ENCODE data around the gene ZSCAN21. TPM values are rescaled to one million over a fixed set of nuclear protein-coding genes. Genes with fewer than 3 reads are reported as not detected.

ZSCAN21 gene
- total RNA-seq, 2 donors from 2014 or later, result 22.7 to 25.1 TPM

DNA sequence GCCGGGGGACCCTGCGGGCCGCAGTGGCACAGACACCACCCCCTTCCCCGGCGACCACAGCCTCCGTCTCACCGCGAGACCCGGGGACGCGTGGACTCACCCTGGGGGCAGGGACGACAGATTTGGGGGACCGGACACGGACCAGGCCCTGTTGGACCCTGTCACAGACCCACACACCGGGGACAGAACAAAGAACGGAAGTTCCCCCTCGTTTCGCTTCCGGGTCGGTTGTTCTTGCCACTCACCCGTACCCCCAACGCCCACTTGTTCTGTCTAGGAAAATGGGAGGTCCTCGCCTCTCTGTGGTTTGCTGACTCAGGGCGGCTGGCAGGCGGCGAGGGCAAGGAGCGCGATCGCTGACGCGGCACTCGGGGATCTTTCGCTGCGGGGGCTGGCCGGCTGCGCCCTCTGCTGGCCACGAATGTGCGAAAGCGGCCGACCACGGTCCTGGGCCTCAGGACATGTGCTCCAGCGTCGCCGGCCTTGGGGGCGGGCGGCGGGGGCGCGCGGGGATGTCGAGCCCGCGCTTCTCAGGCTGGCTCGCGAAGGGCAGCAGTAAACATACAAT, 32.0 kb downstream of the ZSCAN21 start, which contains the start of gene ZNF3:
TSS of gene ZNF3 (minus strand) at position 189 of the 568 bp plus-strand sequence. CDS start 4,366 bp downstream, outside the sequence.
- Histone ChIP-seq H3K4me1 (ENCODE audit: control insufficient read depth, insufficient read depth, low read length) (peaks cover 5% of the 10 kb centered on the region), H3K36me3 (ENCODE audit: control insufficient read depth, insufficient read depth, low read length) (peaks cover 35% of the 10 kb centered on the region), H3K9me3 (ENCODE audit: control insufficient read depth, low read length) (peaks cover 20% of the 10 kb centered on the region), H3K27ac (ENCODE audit: low read depth, low read length) (peak within 1 kb of the TSS; percentile 95), H3K9ac (ENCODE audit: extremely low read depth, low read length, poor library complexity, severe bottlenecking) (peak within 1 kb of the TSS; percentile 99), H3K4me3 (ENCODE audit: low read length) (peak within 1 kb of the TSS; percentile 99), H3K27me3 (ENCODE audit: control insufficient read depth, insufficient read depth, low read length, poor library complexity, severe bottlenecking) (no peaks in the 10 kb centered on the region)
- DNase-seq, result peak; percentile 100
- TF ChIP-seq, protein P1, sequence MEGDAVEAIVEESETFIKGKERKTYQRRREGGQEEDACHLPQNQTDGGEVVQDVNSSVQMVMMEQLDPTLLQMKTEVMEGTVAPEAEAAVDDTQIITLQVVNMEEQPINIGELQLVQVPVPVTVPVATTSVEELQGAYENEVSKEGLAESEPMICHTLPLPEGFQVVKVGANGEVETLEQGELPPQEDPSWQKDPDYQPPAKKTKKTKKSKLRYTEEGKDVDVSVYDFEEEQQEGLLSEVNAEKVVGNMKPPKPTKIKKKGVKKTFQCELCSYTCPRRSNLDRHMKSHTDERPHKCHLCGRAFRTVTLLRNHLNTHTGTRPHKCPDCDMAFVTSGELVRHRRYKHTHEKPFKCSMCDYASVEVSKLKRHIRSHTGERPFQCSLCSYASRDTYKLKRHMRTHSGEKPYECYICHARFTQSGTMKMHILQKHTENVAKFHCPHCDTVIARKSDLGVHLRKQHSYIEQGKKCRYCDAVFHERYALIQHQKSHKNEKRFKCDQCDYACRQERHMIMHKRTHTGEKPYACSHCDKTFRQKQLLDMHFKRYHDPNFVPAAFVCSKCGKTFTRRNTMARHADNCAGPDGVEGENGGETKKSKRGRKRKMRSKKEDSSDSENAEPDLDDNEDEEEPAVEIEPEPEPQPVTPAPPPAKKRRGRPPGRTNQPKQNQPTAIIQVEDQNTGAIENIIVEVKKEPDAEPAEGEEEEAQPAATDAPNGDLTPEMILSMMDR (conservative IDR thresholded peaks at IDR 0.05), result peak; percentile 98
- Mint-ChIP-seq H3K9me3 (peaks cover 18% of the 10 kb centered on the region), H3K27ac (peak within 1 kb of the TSS; percentile 98), H3K27me3 (ENCODE audit: insufficient read depth) (no peaks in the 10 kb centered on the region), H3K4me3 (peak within 1 kb of the TSS; percentile 95), H3K36me3 (ENCODE audit: low read depth) (peaks cover 39% of the 10 kb centered on the region), H3K4me1 (peaks cover 15% of the 10 kb centered on the region)
- WGBS, 2 experiments (ENCODE audit: insufficient coverage in 1 of 2, insufficient read length in 1 of 2), result 0% methylated on average over 22 to 55 of the region's 55 CpGs

DNA sequence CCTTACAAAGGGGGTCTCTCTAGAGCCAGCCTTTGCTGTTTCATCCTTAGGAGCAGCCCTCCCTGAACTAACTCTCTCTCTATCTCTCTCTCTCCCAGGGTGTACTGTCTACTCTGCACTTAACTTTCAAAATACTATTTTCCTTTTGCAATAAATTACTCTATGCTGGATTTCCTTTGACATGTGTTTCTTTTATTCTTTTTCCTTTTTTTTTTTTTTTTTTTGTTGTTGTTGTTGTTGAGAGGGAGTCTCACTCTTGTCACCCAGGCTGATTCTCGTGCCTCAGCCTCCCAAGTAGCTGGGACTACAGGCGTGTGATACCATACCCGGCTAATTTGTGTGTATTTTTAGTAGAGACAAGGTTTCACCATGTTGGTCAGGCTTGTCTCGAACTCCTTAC, 33.4 kb downstream of the ZSCAN21 start:
- no peak overlapping the region for H3K9ac ChIP-seq (ENCODE audit: extremely low read depth, low read length, poor library complexity, severe bottlenecking)
- H3K27ac ChIP-seq (ENCODE audit: low read depth, low read length), result no peak overlapping the region
- peak overlapping the region; percentile 19 for H3K4me3 ChIP-seq (ENCODE audit: low read length)

DNA sequence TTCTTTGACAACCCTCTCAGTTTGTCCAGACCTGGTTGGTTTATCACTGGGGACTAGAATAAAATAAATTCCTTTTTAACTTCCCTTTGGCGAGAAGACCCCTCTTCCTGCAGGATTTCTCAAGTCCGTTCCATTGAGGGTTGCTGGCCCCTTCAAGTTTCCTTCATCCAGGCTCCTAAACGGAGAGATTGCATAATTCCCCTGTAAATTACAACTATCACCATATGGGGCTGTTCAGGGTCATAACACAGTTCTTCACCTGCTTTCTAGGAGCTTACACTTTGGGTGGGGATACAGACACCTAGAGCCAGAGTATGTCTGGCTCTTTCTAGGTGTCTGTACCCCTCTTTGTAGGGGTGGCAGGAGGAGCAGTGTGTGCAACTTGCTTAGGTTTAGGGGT, 35.9 kb downstream of the ZSCAN21 start:
- no peak for DNase-seq
- TF ChIP-seq, protein P1 (conservative IDR thresholded peaks at IDR 0.05), result no peak
- Histone ChIP-seq H3K9me3 (ENCODE audit: control insufficient read depth, low read length) (no peaks in the 10 kb centered on the region), H3K4me3 (ENCODE audit: low read length) (no peak overlapping the region), H3K27ac (ENCODE audit: low read depth, low read length) (no peak overlapping the region), H3K36me3 (ENCODE audit: control insufficient read depth, insufficient read depth, low read length) (peaks cover 3% of the 10 kb centered on the region), H3K4me1 (ENCODE audit: control insufficient read depth, insufficient read depth, low read length) (no peaks in the 10 kb centered on the region), H3K9ac (ENCODE audit: extremely low read depth, low read length, poor library complexity, severe bottlenecking) (no peak overlapping the region), H3K27me3 (ENCODE audit: control insufficient read depth, insufficient read depth, low read length, poor library complexity, severe bottlenecking) (no peaks in the 10 kb centered on the region)
- 91 to 94% methylated on average over 3 of the region's 3 CpGs for WGBS, 2 experiments (ENCODE audit: insufficient coverage in 1 of 2, insufficient read length in 1 of 2)
- H3K36me3 Mint-ChIP-seq (ENCODE audit: low read depth), result peaks cover 7% of the 10 kb centered on the region
- peaks cover 4% of the 10 kb centered on the region for H3K9me3 Mint-ChIP-seq
- H3K27me3 Mint-ChIP-seq (ENCODE audit: insufficient read depth), result no peaks in the 10 kb centered on the region
- H3K4me1 Mint-ChIP-seq, result peaks cover 15% of the 10 kb centered on the region
- H3K27ac Mint-ChIP-seq, result no peak overlapping the region
- no peak overlapping the region for H3K4me3 Mint-ChIP-seq

More for the DNA sequence above, 33.4 kb downstream of the ZSCAN21 start:
- Histone ChIP-seq H3K4me1 (ENCODE audit: control insufficient read depth, insufficient read depth, low read length) (peaks cover 5% of the 10 kb centered on the region), H3K36me3 (ENCODE audit: control insufficient read depth, insufficient read depth, low read length) (peaks cover 22% of the 10 kb centered on the region), H3K9me3 (ENCODE audit: control insufficient read depth, low read length) (peaks cover 12% of the 10 kb centered on the region), H3K27me3 (ENCODE audit: control insufficient read depth, insufficient read depth, low read length, poor library complexity, severe bottlenecking) (no peaks in the 10 kb centered on the region)
- peaks cover 28% of the 10 kb centered on the region for H3K36me3 Mint-ChIP-seq (ENCODE audit: low read depth)
- DNase-seq, result no peak
- 83 to 95% methylated on average over 4 of the region's 4 CpGs for whole genome bisulfite sequencing, 2 experiments (ENCODE audit: insufficient coverage in 1 of 2, insufficient read length in 1 of 2)
- H3K9me3 Mint-ChIP-seq, result peaks cover 11% of the 10 kb centered on the region
- peak overlapping the region; percentile 87 for H3K27ac Mint-ChIP-seq
- TF ChIP-seq, protein P1 (conservative IDR thresholded peaks at IDR 0.05), result no peak
- peak overlapping the region; percentile 95 for H3K4me3 Mint-ChIP-seq
- peaks cover 15% of the 10 kb centered on the region for H3K4me1 Mint-ChIP-seq
- H3K27me3 Mint-ChIP-seq (ENCODE audit: insufficient read depth), result no peaks in the 10 kb centered on the region
